CD4-positive, CD25-positive, alpha-beta regulatory T cell (primary cell): ENCODE results near the gene GPC5. TPM values are rescaled to one million over a fixed set of nuclear protein-coding genes. Genes with fewer than 3 reads are reported as not detected.

ENCODE experiments used
- ATAC-seq, 2 donors: fragments of 150-1000 bp; cut with Tn5 transposase; one replicate each; pipeline ENCODE4 v1.10.0; 2021; ENCODE audit warnings: low read depth in 2 of 2, moderate number of reproducible peaks in 2 of 2, moderate library complexity in 1 of 2
- DNase-seq, 3 donors: peaks; one replicate each; pipeline versions ENCODE4 v3.0.0 to v3.0.0-alpha.2; 2012 to 2022; ENCODE audit warnings: mixed read lengths in 1 of 3
- H3K27ac ChIP-seq: one replicate; pipeline ENCODE4 v1.7.0; 2013; ENCODE audit warnings: mild to moderate bottlenecking, low read length; ENCODE audit not compliant: insufficient read depth, poor library complexity, severe bottlenecking
- H3K27me3 ChIP-seq: one replicate; pipeline ENCODE4 v1.7.0; 2013; ENCODE audit warnings: low read length; ENCODE audit not compliant: control insufficient read depth, insufficient read depth
- H3K36me3 ChIP-seq: one replicate; pipeline ENCODE4 v1.7.0; 2013; ENCODE audit warnings: mild to moderate bottlenecking, low read length, moderate library complexity; ENCODE audit not compliant: control insufficient read depth, insufficient read depth
- H3K4me1 ChIP-seq: 2 replicates; pipeline ENCODE4 v1.7.0; 2013; ENCODE audit warnings: mild to moderate bottlenecking, low read length; ENCODE audit not compliant: insufficient read depth, control insufficient read depth, poor library complexity, severe bottlenecking
- H3K4me3 ChIP-seq: one replicate; pipeline ENCODE4 v1.7.0; 2013; ENCODE audit warnings: low read depth, mild to moderate bottlenecking, low read length, moderate library complexity
- H3K9me3 ChIP-seq, 2 experiments: 1 replicate in 1 of 2; 2 replicates in 1 of 2; pipeline ENCODE4 v1.7.0; 2013; ENCODE audit warnings: low read length in 2 of 2, mild to moderate bottlenecking in 1 of 2, moderate library complexity in 1 of 2; ENCODE audit not compliant: control insufficient read depth in 2 of 2
- H3K27ac Mint-ChIP-seq, 3 donors: one replicate each; pipeline ENCODE4 v1.8.0; 2020 to 2022; ENCODE audit warnings: mild to moderate bottlenecking in 3 of 3, mixed read lengths in 3 of 3, moderate library complexity in 2 of 3
- H3K27me3 Mint-ChIP-seq: one replicate; pipeline ENCODE4 v1.8.0; 2022; ENCODE audit warnings: mild to moderate bottlenecking, mixed read lengths
- H3K36me3 Mint-ChIP-seq: one replicate; pipeline ENCODE4 v1.8.0; 2020; ENCODE audit warnings: mixed read lengths
- H3K4me1 Mint-ChIP-seq, 4 donors: one replicate each; pipeline ENCODE4 v1.8.0; 2020 to 2022; ENCODE audit warnings: mixed read lengths in 4 of 4, mild to moderate bottlenecking in 1 of 4
- H3K4me3 Mint-ChIP-seq, 4 donors: one replicate each; pipeline ENCODE4 v1.8.0; 2020 to 2022; ENCODE audit warnings: mild to moderate bottlenecking in 4 of 4, mixed read lengths in 4 of 4, moderate library complexity in 3 of 4
- H3K9me3 Mint-ChIP-seq, 7 donors: one replicate each; pipeline ENCODE4 v1.8.0; 2020 to 2022; ENCODE audit warnings: mixed read lengths in 7 of 7, mild to moderate bottlenecking in 3 of 7, moderate library complexity in 2 of 7
- polyA plus RNA-seq, 4 donors: library from polyadenylated mRNA; unstranded; fragments of 300-500 nt; fragmentation: Illumina TruSeq; gene quantifications; one replicate each; pipeline ENCODE4 v1.2.3, GENCODE V29; 2021
- total RNA-seq: library from RNA; stranded (reverse); gene quantifications from one replicate; pipeline ENCODE4 v1.2.3, GENCODE V29; 2022

GPC5 gene
- total and polyA plus RNA-seq, 5 donors from 2014 or later = 0.29 to 0.81 (median 0.59) TPM; not detected in 2

GRCh38 chr13:92668157-92668556, 1269.7 kb downstream of the GPC5 start:
- Histone ChIP-seq H3K36me3 (no peaks in the 10 kb centered on the region), H3K9me3 (no peaks in the 10 kb centered on the region), H3K27ac (no peak overlapping the region), H3K4me1 (no peaks in the 10 kb centered on the region), H3K27me3 (no peaks in the 10 kb centered on the region), H3K4me3 (no peak overlapping the region)
- DNase-seq (no peak), ATAC-seq (no peak)
- H3K4me1 Mint-ChIP-seq = no peaks in the 10 kb centered on the region
- peaks cover 0 to 17% (median 7%) of the 10 kb centered on the region in 7 donors for H3K9me3 Mint-ChIP-seq
- no peak overlapping the region for H3K27ac Mint-ChIP-seq
- no peaks in the 10 kb centered on the region for H3K27me3 Mint-ChIP-seq
- no peak overlapping the region for H3K4me3 Mint-ChIP-seq
- no peaks in the 10 kb centered on the region for H3K36me3 Mint-ChIP-seq

DNA sequence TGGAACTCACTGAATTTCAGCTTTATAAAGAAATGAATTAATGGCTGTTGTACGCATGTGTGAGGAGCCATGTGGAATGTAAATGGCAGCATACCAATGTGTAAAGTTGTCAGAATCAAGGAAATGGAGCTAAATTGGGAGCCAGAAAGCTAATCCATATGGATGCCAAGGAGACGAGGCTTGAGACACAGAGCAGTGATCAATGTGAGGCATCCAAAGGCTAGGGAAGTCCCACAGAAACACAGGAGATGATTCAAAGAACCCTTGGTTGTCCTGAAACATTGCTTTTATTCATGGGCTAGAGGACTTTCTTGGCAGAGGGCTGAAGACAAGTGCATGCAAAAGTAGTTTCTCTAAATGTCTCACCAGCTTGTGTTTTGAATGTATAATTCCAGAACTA, 1271.7 kb downstream of the GPC5 start:
- no peaks in the 10 kb centered on the region for H3K36me3 Mint-ChIP-seq
- H3K27me3 ChIP-seq = no peaks in the 10 kb centered on the region
- no peak overlapping the region for H3K27ac ChIP-seq
- H3K4me3 Mint-ChIP-seq = no peak overlapping the region
- DNase-seq (no peak), ATAC-seq (no peak)
- H3K4me3 ChIP-seq = no peak overlapping the region
- no peaks in the 10 kb centered on the region for H3K4me1 Mint-ChIP-seq
- H3K9me3 ChIP-seq = no peaks in the 10 kb centered on the region
- H3K27me3 Mint-ChIP-seq = no peaks in the 10 kb centered on the region
- H3K4me1 ChIP-seq = no peaks in the 10 kb centered on the region
- H3K36me3 ChIP-seq = no peaks in the 10 kb centered on the region
- no peak overlapping the region for H3K27ac Mint-ChIP-seq
- peaks cover 0 to 17% (median 7%) of the 10 kb centered on the region in 7 donors for H3K9me3 Mint-ChIP-seq

- no peak for DNase-seq
- no peaks in the 10 kb centered on the region for H3K4me1 ChIP-seq
- H3K27me3 Mint-ChIP-seq = no peaks in the 10 kb centered on the region
- H3K27ac ChIP-seq = no peak overlapping the region
- H3K36me3 ChIP-seq = no peaks in the 10 kb centered on the region
- no peak overlapping the region for H3K4me3 ChIP-seq
- no peak for ATAC-seq
- no peaks in the 10 kb centered on the region for H3K36me3 Mint-ChIP-seq
- no peak overlapping the region for H3K27ac Mint-ChIP-seq
- H3K9me3 ChIP-seq = no peaks in the 10 kb centered on the region
- peaks cover 0 to 17% (median 7%) of the 10 kb centered on the region in 7 donors for H3K9me3 Mint-ChIP-seq
- H3K27me3 ChIP-seq = no peaks in the 10 kb centered on the region
- no peak overlapping the region for H3K4me3 Mint-ChIP-seq
- no peaks in the 10 kb centered on the region for H3K4me1 Mint-ChIP-seq
These were observed 1273.4 kb downstream of the GPC5 start for GRCh38 chr13:92671821-92672220.

GRCh38 chr13:92676246-92676645, 1277.8 kb downstream of the GPC5 start:
- Histone ChIP-seq H3K4me3 (no peak overlapping the region), H3K27me3 (no peaks in the 10 kb centered on the region), H3K27ac (no peak overlapping the region), H3K36me3 (no peaks in the 10 kb centered on the region), H3K9me3 (peaks cover 0 to 2% of the 10 kb centered on the region in 2 experiments), H3K4me1 (no peaks in the 10 kb centered on the region)
- Mint-ChIP-seq H3K27me3 (no peaks in the 10 kb centered on the region), H3K9me3 (peaks cover 0 to 13% (median 6%) of the 10 kb centered on the region in 7 donors), H3K4me1 (peaks cover 0 to under 1% (median 0%) of the 10 kb centered on the region in 4 donors), H3K4me3 (no peak overlapping the region), H3K27ac (no peak overlapping the region), H3K36me3 (no peaks in the 10 kb centered on the region)
- ATAC-seq (no peak), DNase-seq (no peak)

GRCh38 chr13:92677571-92677970, 1279.2 kb downstream of the GPC5 start:
- Mint-ChIP-seq H3K36me3 (no peaks in the 10 kb centered on the region), H3K9me3 (peaks cover 0 to 17% (median 6%) of the 10 kb centered on the region in 7 donors), H3K4me1 (peaks cover 0 to 5% (median 0%) of the 10 kb centered on the region in 4 donors), H3K4me3 (no peak overlapping the region), H3K27ac (no peak overlapping the region), H3K27me3 (no peaks in the 10 kb centered on the region)
- Histone ChIP-seq H3K4me1 (no peaks in the 10 kb centered on the region), H3K9me3 (peaks cover 0 to 2% of the 10 kb centered on the region in 2 experiments), H3K4me3 (no peak overlapping the region), H3K36me3 (no peaks in the 10 kb centered on the region), H3K27me3 (no peaks in the 10 kb centered on the region), H3K27ac (no peak overlapping the region)
- DNase-seq = no peak
- no peak for ATAC-seq

DNA sequence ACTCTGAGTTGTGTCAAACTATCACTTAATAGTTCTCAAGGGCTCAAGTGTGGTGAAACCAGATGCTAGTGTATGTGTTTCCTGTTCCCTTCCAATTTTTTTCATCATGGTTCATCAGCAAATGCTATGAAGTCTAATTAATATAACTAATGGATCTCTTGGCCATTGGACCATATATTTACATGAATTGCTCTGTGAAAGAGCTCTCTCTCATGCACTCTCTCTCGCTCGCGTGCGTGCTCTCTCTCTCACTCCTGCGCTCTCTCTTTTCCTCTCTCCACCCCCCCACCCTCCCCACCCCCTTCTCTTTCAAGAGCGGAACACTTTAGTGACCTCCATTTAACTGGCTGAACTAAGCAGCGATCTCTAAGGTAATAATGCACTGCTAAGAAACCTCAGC, 1281.2 kb downstream of the GPC5 start:
- no peak overlapping the region for H3K4me3 ChIP-seq
- no peak overlapping the region for H3K27ac Mint-ChIP-seq
- no peaks in the 10 kb centered on the region for H3K36me3 Mint-ChIP-seq
- DNase-seq (no peak), ATAC-seq (no peak)
- H3K27me3 Mint-ChIP-seq = no peaks in the 10 kb centered on the region
- H3K4me3 Mint-ChIP-seq = no peak overlapping the region
- H3K36me3 ChIP-seq = no peaks in the 10 kb centered on the region
- H3K27ac ChIP-seq = no peak overlapping the region
- peaks cover 0 to 2% of the 10 kb centered on the region in 2 experiments for H3K9me3 ChIP-seq
- no peaks in the 10 kb centered on the region for H3K4me1 ChIP-seq
- H3K4me1 Mint-ChIP-seq = peaks cover 0 to 5% (median 0%) of the 10 kb centered on the region in 4 donors
- H3K9me3 Mint-ChIP-seq = peaks cover 0 to 17% (median 9%) of the 10 kb centered on the region in 7 donors
- H3K27me3 ChIP-seq = no peaks in the 10 kb centered on the region

DNA sequence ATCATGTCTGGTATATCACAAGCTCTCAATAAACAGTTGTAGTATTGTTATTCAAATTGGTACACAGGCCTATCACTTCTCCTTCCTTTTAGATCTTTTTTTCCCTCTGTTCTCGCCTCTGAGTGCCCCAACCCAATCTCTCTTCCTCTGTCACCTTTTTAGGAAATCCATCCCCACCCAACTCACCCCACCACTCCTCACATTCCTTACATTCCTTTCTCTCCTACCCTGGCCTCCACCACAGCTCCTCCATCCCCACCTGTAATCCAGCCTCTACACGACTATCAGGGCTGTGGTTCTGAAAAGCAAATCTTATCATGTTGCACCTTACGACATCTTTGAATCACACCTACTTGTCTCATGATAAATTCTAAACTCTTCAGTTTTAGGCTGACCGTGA, 1282.8 kb downstream of the GPC5 start:
- H3K27ac Mint-ChIP-seq = no peak overlapping the region
- H3K9me3 Mint-ChIP-seq = peaks cover 0 to 17% (median 10%) of the 10 kb centered on the region in 7 donors

GRCh38 chr13:92682832-92683517, 1284.6 kb downstream of the GPC5 start:
- DNase-seq = no peak
- H3K4me3 ChIP-seq = no peak overlapping the region
- no peaks in the 10 kb centered on the region for H3K4me1 ChIP-seq
- Mint-ChIP-seq H3K4me3 (no peak overlapping the region), H3K27me3 (no peaks in the 10 kb centered on the region), H3K27ac (no peak overlapping the region), H3K9me3 (peaks cover 0 to 17% (median 10%) of the 10 kb centered on the region in 7 donors), H3K36me3 (no peaks in the 10 kb centered on the region), H3K4me1 (peaks cover 0 to 5% (median 0%) of the 10 kb centered on the region in 4 donors)
- no peaks in the 10 kb centered on the region for H3K27me3 ChIP-seq
- H3K36me3 ChIP-seq = no peaks in the 10 kb centered on the region
- H3K27ac ChIP-seq = no peak overlapping the region
- no peak for ATAC-seq
- H3K9me3 ChIP-seq = peaks cover 0 to 2% of the 10 kb centered on the region in 2 experiments

More for the DNA sequence above, 1282.8 kb downstream of the GPC5 start:
- ATAC-seq (no peak), DNase-seq (no peak)
- H3K27me3 Mint-ChIP-seq = no peaks in the 10 kb centered on the region
- Histone ChIP-seq H3K27ac (no peak overlapping the region), H3K9me3 (peaks cover 0 to 2% of the 10 kb centered on the region in 2 experiments), H3K4me1 (no peaks in the 10 kb centered on the region), H3K27me3 (no peaks in the 10 kb centered on the region), H3K36me3 (no peaks in the 10 kb centered on the region), H3K4me3 (no peak overlapping the region)
- no peak overlapping the region for H3K4me3 Mint-ChIP-seq
- H3K36me3 Mint-ChIP-seq = no peaks in the 10 kb centered on the region
- peaks cover 0 to 5% (median 0%) of the 10 kb centered on the region in 4 donors for H3K4me1 Mint-ChIP-seq
